Endometrial microvascular endothelial cells (primary cell): ENCODE measurements around the gene TMEM82. TPM values are rescaled to one million over a fixed set of nuclear protein-coding genes. Genes with fewer than 3 reads are reported as not detected.

ENCODE experiments used
- in situ Hi-C: cut with HindIII; loops from 2 replicates; pipeline ENCODE4 v1.10.0; 2017; ENCODE audit warnings: low sequenced_read_pairs, low pct_unique_long_range_greater_than_20kb; ENCODE audit errors: inconsistent ontology term
- total RNA-seq: library from RNA; depleted of rRNA; stranded (reverse); fragments of >200 nt; gene quantifications from one replicate; pipeline ENCODE4 v1.2.3, GENCODE V29; 2015; ENCODE audit errors: inconsistent ontology term

TMEM82 gene
- total RNA-seq, 1 donor from 2014 or later: not detected

DNA sequence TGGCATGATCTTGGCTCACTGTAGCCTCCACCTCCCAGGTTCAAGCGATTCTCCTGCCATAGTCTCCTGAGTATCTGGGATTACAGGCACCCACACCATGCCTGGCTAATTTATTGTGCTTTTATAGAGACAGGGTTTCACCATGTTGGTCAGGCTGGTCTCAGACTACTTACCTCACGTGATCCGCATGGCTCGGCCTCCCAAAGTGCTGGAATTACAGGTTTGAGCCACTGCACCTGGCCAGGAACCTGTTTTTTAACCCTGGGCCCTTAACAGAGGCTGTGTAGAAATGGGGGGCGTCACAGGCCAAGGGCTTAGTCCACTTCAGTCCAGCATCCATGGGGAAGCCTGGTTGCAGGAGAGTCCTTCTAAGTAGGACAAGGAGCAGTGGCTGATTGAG is 25.6 kb downstream of the TMEM82 start:
- in situ Hi-C loops: no loop called here

DNA sequence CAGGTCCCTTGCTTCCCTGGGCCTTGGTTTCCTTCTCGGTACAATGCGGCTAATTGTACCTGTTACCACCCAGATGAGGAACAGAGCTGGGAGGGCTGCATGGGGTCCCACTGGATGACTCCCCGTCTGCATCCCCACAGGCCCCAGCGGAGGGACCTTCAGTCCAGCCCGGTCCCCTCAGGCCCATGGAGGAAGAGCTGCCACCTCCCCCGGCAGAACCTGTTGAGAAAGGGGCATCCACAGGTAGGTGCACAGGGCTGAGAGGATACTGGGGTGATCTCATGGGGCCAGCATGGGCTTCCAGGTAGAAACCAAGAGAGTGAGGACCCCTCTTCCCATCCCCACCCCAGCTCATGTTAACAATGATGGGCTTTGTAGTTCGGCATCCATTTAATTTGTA is 26.1 kb downstream of the TMEM82 start:
- in situ Hi-C loops: no loop called here

DNA sequence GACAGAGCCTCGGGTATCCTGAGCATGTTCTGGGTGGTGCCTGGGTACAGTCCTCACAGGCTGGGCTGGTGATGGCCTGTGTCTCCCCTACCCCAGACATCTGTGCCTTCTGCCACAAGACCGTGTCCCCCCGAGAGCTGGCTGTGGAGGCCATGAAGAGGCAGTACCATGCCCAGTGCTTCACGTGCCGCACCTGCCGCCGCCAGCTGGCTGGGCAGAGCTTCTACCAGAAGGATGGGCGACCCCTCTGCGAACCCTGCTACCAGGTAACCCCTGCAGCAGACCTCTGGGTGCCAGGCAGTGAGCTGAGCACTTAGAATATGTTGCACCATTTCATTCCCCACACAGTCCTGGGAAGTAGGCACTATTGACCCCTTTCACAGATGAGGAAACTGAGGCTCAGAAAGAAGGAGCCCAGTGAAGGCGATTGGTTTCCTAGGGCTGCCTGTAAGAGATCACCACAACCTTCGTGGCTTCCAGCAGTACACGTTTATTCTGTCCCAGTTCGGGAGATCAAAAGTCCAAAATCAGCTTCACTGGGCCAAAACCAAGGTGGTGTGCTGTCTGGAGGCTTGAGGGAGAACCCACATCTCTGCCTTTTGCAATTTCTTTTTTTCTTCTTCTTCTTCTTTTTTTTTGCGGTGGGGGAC is 28.1 kb downstream of the TMEM82 start:
- in situ Hi-C loops: no loop called here

- in situ Hi-C loops: no loop called here
Observed at GRCh38 chr1:15771836-15772515, 29.7 kb downstream of the TMEM82 start.

- in situ Hi-C loops: no loop called here
Observed at GRCh38 chr1:15775706-15776105, 33.4 kb downstream of the TMEM82 start.

GRCh38 chr1:15777909-15778707 is 35.8 kb downstream of the TMEM82 start:
- in situ Hi-C loops: no loop called here

DNA sequence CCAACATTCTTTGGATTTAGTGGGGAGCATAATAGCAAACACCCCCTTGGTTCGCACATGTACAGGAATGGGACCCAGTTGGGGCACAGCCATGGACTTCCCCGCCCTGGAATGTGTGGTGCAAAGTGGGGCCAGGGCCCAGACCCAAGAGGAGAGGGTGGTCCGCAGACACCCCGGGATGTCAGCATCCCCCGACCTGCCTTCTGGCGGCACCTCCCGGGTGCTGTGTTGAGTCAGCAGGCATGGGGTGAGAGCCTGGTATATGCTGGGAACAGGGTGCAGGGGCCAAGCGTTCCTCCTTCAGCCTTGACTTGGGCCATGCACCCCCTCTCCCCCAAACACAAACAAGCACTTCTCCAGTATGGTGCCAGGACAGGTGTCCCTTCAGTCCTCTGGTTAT is 43.4 kb downstream of the TMEM82 start:
- in situ Hi-C loops: no loop called here

- in situ Hi-C loops: no loop called here
Observed at GRCh38 chr1:15786581-15786980, 44.3 kb downstream of the TMEM82 start.

GRCh38 chr1:15788624-15789301 is 46.5 kb downstream of the TMEM82 start:
- in situ Hi-C loops: no loop called here

DNA sequence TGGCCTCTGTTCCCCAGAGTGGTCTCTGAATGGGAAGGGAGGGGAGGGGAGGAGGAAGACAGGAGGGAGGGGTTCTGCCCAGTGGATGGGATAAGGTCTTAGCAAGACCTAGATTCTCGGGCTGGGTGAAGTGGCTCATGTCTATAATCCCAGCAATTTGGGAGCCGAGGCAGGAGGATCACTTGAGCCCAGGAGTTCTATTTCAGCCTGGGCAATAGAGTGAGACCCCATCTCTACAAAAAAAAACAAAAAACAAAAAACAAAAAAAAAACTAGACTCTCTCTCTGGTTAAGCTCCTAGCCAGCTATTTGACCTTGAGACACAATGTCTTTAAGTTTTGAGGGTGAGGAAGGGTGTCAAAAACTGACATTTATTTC is 53.8 kb downstream of the TMEM82 start:
- in situ Hi-C loops: no loop called here

Other genes with a start within 250 kb of the TMEM82 start
- gene CASP9, start 218.3 kb upstream of the TMEM82 start, total RNA-seq: 14.8 TPM
- gene DNAJC16, start 215.7 kb upstream of the TMEM82 start, total RNA-seq: 26.4 TPM
- gene AGMAT, start 157.4 kb upstream of the TMEM82 start, total RNA-seq: 2.6 TPM
- 5.8 TPM for gene DDI2, start 125.0 kb upstream of the TMEM82 start, total RNA-seq
- gene PLEKHM2, start 58.2 kb upstream of the TMEM82 start, total RNA-seq: 42.1 TPM
- 0.09 TPM for gene SLC25A34, start 6.2 kb upstream of the TMEM82 start, total RNA-seq
- gene FBLIM1, start 16.3 kb downstream of the TMEM82 start, total RNA-seq: 268 TPM
- 2.5 TPM for gene UQCRHL, start 65.2 kb downstream of the TMEM82 start, total RNA-seq
- gene SPEN, start 105.2 kb downstream of the TMEM82 start, total RNA-seq: 16.5 TPM
- gene ZBTB17, start 233.6 kb downstream of the TMEM82 start, total RNA-seq: 26.5 TPM